Uterus (tissue), 2 donors: ENCODE measurements around the gene UMPS.

Experiments used
- CTCF ChIP-seq, 4 experiments: fragments of 200-600 bp in 2 of 4; fragments of 450-650 bp in 2 of 4; sonication (generic) in 2 of 4; IDR thresholded peaks; one replicate each; pipeline ENCODE4 v1.5.1; 2016 to 2019; ENCODE audit warnings: antibody characterized with exemption in 4 of 4, mild to moderate bottlenecking in 2 of 4, moderate library complexity in 1 of 4
- POLR2A ChIP-seq, 2 donors: fragments of 450-650 bp; IDR thresholded peaks; one replicate each; pipeline ENCODE4 v1.6.1; 2016; ENCODE audit warnings: antibody characterized with exemption in 2 of 2, mild to moderate bottlenecking in 1 of 2, moderate library complexity in 1 of 2

DNA sequence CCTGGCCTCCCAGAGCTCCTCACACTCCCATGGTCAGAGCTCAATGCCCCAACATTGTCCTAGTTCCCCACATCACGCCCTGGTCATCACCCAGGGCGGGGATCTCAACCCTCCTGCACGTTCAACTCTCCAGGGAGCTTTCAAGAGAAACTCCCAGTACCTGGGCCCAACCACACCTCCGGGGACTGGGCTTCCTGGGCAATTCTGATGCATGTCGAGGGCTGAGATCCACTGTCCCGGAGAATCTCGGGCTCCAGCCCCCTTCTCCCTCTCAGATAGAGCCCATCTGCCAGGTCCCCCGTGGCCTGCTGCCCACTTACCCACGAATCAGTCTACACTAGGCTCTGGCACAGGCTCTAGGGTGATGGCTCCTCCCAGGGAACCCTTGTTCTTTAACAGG lies 39.2 kb downstream of the UMPS start:
- no peak for TF ChIP-seq CTCF (IDR thresholded peaks at IDR 0.05)
- no peak for TF ChIP-seq POLR2A (IDR thresholded peaks at IDR 0.05)
